HUDEP-2 (cell line): ENCODE results near the gene LONRF3.
A peak's percentile ranks its signal among the peaks of the same experiment; 100 is the strongest.

Source experiments
- DNase-seq, 76 experiments: peaks; one replicate each; lab custom pipeline; 2025; ENCODE audit not compliant: unreplicated experiment in 76 of 76; lab: John Stamatoyannopoulos, UW

LONRF3 gene

DNA sequence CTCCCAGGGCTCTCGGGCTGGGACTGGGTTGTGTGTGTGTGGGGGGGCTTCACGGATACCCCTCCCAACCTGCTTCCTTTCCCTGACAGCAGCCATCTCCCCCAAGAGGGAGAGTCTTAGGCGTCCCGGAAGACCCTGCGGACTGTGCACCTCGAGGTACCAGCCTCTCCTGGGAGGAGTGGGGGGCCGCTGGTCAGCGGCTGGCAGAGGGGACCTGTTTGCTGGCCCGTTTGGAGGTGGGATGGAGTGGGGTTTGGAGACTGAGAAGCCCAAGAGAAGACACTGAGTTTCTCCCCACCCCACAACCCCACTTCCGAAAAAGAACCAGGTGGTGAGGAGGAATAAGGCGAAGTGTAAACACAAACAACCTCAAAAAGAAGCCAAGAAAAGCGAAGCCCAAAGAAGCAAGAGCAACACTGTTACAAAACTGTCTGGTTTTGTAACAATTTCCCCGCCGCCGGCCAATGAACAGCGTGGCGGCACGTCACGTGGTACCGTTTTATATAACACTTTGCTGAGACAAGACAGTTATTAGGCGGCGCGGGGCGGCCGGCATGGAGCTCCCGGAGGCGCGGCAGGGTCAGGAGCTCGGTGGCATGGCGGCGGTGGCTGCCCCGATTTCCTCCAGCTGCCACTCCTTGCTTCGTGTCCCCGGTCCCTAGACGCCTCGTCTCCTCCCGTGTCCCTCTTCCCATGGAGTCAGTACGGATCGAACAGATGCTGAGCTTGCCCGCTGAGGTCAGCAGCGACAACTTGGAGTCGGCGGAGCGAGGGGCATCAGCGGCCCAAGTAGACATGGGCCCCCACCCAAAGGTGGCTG, at the start of gene LONRF3:
TSS of gene LONRF3 (plus strand) at position 531 of the 820 bp plus-strand sequence. CDS start at position 694, 163 bp downstream.
- peak in 63 of 76 experiments; percentile 0 to 52 (median 29) for DNase-seq

DNA sequence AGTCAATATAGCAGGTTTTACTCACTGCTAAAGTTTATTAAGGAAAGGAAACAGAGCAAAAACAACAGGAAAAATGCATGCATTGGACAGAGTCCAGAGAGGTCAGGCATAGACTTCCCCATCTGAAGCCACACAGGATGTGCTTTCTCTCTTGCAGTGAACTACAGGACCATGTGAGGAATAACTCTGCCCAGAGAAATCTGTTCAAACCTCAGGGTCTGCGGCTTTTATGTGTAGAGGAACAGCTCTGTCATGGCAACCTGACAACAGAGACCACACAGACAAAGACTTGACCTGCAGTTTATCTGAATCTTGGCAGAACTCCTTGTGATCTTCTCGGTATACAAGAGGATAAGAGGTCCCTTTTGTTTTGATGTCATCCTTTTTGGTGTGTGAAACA, 46.3 kb upstream of the LONRF3 start:
- DNase-seq: no peak

DNA sequence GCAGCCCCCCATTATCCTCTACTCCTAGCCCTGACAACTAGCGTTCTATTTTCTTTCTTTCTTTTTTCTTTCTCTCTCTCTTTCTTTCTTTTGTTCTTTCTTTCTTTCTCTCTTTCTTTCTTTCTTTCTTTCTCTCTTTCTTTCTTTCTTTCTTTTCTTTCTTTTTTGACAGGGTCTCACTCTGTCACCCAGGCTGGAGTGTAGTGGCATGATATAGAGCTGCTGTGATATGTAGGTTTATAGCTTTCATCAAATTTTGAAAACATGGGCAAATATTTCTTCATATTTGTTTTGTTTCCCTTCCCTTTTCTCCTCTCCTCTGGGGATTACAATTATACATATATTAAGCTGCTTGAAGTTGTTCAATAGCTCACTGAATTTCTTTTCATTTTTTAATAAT, 39.1 kb upstream of the LONRF3 start:
- DNase-seq: no peak

DNA sequence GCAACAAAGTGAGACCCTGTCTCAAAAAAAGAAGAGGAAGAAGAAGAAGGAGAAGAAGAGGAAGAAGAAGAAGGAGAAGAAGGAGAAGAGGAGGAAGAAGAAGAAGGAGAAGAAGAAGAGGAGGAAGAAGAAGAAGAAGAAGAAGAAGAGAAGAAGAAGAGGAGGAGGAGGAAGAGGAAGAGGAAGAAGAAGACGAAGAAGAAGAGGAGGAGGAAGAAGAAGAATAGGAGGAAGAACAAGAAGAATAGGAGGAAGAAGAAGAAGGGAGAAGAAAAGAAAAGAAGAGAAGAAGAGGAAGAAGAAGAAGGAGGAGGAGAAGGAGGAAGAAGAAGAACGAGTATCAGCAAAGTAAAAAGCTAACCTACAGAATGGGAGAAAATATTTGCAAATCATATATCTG, 33.3 kb upstream of the LONRF3 start:
- no peak for DNase-seq

DNA sequence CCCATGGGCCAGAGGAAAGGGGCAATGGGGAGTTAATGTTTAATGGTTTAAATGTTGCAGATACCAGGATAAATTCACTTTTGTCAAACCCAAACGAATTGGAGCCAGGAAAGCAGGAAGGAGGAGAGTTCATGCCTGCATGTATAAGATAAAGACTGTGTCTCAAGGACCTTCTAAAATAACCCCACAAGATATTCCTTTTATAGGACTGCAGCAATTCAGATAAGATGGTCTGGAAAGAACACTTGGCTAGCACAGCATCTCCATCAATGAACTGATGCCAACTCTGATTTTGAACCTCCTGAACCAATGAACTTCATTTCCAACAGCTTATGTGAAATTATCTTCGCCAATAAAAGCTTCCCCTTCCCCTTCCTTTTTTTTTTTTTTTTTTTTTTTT, 31.3 kb upstream of the LONRF3 start:
- DNase-seq: peak in 17 of 76 experiments; percentile 0 to 44 (median 10)

DNA sequence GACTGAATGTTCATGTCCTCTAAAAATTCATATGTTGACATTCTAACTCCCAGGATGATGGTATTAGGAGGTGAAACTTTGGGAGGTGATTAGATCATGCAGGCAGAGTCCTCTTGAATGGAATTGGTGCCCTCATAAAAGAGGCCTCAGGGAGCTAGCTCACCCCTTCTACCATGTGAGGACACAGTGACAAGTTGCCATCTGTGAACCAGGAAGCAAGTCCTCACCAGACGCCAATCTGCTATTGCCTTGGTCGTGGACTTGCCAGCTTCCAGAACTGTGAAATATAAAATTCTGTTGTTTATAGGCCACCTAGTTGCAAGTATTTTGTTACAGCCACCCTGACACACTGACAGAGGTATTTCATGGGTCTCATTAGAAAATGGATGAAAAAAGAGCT, 28.5 kb upstream of the LONRF3 start:
- DNase-seq: no peak

DNA sequence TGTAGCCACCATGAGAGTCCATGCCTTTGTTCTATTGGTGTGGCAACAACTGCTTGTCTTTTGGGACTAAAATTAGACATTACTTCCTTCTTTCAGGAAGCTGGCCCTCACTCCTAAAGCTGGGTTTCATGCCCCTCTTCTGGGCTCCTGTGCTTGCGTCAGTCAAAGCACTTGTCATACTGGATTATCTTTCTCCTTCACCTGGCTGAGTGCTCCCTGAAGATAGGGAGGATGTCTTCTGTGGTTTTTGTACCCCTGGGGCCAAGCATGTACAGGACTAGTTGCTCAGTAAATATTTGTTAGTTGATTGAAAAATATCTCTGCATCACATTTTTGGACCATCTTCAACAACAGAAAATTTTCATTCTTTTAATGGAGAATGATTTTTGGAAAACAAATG, 26.1 kb upstream of the LONRF3 start:
- peak in 36 of 76 experiments; percentile 0 to 42 (median 5) for DNase-seq

DNA sequence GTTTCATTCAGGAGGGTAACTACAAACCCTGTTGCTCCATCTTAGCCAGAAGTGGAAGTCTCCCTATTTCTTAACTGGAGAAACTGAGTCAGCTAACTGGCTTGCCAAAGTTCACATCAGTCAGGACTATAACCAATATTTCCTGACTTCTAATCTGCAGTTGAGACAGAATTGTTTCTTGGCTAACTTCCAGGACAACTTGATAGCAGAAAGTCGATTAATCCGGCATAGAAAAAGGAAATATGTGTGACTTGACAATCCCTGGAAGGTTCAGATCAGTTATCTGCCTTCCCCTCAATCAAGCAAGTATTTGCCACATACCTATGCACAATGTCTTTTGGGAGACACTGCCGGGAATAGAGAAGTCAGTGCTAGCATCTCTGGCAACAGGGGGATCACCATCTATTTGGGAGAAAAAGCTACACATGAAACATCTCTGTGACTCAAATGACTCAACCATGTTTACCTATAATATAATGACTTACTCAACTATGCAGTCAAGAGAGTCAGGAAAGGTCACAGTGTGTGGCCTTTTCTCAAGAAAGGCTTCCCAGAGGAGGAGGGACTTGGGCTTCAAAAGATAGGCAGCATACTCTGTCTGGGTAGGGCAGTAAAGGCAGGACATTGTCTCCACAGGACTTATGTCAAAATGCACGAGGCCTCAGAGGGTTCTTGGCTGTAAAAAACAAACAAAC, 12.4 kb upstream of the LONRF3 start:
- DNase-seq: no peak

DNA sequence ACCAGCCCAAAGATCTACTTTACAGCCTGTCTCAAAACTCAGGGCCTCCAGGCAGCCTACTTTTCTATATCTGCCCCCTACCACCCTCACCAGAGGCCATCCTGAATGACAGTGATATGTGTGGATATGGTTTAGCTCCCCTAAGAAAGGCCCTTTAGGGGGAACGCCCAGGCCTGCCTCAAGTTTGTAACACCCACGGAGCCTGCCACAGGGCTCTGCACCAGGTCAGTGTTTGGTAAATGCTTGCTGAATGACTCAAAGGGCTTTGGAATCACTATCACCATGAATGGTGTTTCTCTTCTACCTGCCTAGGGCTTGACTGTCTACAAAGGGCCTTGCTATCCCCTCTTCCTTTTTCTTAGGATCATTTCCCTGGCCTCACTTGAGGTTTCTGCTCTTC, 11.3 kb upstream of the LONRF3 start:
- peak in 9 of 76 experiments; percentile 1 to 40 (median 4) for DNase-seq

DNA sequence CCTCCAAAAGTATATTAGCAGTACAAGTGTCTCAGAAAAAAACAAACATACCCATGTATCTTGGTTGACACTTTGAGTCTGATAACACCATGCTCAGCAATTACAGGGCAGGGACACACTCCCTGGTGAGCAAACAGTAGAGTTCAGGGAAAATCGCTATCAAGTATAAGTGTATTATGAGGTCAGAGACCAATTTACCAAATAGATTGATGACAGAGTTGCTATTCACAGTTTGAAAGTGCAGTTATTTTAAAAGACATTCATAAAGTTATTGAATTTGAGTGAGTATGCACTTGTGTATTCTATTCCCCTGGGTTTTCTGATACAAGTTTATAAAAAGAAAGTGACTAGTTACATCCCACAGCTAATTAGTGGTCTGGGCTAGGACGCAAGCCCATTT, 10.2 kb upstream of the LONRF3 start:
- peak in 3 of 76 experiments; percentile 1 to 3 (median 1) for DNase-seq

DNA sequence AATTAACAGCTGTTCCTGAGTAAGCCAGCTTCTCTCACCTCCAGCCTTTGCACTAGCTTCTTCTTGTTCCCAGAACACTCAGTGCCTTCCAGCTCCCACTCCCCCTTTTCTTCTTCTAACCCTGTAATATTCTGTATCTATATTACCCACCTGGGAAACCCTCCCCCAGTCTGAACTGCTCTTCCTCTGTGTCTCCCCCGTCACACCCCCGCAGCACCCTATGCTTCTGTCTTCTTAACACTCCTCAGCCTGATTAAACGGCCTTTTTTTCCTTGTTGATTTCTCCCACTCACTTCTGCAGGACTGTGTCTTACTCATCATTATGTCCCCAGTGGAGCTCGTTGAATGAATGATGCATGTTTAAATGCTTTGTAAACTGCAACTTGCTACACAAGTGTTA, 9.0 kb upstream of the LONRF3 start:
- no peak for DNase-seq

DNA sequence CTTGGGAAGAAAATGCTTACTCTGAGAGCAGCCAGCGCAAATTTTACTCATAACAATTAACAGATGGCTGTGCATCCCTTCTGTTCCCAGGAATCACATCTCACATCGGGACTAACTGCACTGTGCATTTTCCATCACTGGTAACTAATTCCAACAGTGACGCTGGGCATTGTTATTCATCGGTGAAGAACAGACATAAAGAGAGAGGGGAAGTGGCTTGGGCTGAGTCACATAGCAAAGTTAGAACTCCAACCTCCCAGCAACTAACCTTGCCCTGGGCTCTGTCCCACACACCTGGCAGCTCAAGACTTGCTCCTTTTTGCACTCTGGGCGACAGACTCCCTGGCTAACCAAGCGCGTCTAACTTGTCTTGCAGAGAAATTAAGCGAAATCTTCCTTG, 6.4 kb upstream of the LONRF3 start:
- DNase-seq: no peak

DNA sequence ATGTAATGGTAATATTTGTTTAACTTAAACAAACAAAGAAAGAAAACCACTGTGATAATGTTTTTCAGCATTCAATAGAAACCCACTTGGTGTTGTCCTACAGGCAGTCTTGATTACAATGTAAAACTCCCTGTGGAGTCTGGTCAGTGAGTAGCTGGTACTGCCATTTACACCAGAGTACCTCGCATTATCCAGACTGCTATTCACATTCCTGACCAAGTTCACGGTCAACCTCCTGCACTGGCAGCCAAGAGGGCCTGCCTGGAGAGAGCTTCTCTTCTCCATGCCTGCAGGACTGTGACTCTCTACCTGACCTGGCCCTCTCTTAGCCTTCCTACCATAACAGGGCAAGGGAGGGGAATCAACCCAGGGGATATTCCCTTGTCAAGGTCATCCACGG, 2.9 kb upstream of the LONRF3 start:
- no peak for DNase-seq

DNA sequence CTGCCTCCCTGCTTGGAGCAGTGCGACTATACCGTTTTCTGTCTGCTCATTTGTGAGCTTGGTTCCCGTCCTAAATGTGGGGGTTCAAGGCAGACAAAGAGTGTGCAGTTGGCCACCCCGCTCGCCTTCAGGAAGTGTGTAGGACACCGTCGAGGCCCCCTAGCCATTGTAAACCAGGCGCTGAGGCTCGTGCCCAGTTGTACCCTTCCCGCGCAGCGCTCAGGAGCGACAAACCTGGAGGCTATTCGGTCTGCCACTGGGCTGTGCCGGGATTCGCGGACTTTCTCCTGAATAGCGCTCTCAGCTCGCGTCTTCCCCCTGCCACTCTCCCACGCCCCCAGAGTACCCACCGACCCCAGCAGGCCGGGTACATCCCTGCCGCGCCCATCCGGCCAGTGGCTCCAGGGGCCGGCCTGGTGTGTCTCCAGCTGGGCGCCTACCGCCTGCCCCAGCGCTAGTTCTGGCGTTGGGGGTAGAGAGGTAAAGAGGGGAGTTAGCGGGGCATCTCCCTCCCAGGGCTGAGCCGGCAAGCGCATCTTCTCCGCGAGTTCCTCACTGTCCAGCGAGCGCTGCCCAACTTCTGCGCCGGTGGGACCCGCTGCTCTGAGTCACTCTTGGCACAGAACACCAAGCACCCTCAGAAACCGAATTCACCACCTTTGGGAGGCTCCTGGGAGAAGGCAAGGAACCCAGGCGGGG, 880 bp upstream of the LONRF3 start:
- peak in 1 of 76 experiments; percentile 0 for DNase-seq

DNA sequence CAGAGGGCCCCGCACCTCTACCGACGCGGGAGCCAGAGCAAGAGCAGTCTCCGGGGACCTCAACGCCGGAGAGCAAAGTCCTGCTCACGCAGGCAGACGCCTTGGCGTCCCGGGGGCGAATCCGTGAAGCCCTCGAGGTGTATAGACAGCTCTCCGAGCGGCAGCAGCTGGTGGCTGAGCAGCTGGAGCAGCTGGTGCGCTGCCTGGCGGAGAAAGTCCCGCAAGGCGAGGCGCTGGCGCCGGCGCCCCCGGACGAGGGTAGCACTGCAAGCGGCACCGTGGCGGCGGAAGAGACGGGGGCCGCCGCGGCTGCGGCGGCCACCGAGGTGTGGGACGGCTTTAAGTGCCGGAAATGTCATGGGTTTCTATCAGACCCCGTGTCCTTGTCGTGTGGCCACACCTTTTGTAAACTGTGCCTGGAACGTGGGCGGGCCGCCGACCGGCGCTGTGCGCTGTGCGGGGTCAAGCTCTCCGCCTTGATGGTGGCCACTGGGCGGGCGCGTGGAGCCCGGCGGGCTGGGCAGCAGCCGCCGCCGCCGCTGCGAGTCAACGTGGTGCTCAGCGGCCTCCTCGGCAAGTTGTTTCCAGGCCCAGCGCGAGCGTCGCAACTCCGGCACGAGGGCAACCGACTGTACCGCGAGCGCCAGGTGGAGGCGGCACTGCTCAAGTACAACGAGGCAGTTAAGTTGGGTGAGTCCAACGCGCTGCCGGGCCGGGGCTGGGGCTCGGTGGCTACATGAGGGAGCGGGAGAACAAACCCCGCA, 672 bp downstream of the LONRF3 start:
- peak in 62 of 76 experiments; percentile 0 to 51 (median 22) for DNase-seq

DNA sequence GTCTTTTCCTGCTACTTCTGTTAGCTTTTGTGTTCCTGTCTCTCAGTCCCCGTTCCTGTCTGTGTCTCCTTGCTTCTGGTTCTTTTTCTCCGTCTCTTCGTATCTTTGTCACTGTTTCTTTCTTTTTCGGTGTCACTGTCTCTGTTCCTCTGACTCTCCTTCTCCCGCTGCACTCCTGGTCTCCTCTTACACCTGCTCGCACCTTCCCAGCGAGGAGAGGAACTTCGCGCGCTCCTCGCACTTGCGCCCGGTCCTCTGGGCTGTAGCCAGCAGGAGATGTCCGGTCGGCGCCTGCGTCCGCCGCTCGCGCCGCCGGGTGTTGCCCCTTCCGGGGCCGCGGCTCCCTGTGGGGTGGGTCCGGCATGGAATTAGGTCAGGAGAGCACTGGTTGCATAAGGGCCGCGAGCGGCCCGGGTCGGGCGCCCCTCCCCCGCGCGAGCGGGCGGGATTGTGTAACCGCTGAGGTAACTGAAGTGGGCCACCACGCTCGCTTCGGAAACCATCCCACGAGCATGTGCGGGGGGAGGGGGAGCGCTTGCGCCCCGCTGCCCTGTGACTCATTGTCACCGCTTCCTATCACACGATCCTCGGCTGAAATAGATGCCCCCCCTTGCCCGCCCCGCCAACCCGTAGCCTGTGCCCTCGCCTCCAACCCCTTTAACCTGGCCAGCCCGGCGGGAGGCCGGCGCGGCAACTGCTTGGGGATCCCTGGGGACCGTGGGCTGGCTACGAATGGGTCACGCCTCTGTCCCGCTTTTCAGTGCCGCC, 1.6 kb downstream of the LONRF3 start:
- DNase-seq: peak in 68 of 76 experiments; percentile 1 to 74 (median 31)

DNA sequence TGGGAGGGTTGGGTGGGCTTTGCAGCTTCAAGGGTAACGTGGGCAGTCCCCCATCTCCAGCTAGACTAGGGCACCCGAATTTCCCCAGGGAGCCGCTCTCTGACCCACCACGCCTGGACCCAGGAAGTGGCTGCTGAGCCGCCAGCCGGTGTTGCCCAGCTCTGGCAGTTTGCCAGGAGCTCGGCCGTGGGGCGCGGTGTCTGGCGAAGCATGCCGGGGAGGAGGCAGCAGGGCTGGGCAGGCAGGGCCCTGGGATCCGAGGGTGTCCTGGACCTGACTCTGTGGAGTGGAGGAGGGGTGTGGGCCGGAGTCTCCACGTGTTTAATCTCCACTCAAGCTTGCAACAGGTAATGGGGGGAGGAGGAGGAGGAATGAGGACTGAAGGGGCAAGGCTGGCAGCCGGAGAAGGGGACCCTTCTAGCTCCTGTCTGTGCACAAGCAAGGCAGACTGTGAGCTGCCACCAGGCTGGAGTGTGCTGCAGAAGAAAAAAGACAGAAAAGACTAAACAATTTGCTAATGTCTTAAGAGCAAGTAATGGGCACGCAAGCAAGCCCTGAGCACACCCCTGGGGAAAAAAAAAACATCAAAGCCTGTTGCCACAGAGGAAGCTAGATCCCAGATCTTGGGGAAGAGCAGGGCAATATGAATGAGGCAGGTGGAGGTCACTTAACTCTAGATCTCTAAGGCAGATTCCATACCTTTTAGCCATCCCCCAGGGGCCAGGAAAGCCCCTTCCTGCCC, 2.4 kb downstream of the LONRF3 start:
- peak in 59 of 76 experiments; percentile 0 to 49 (median 27) for DNase-seq

DNA sequence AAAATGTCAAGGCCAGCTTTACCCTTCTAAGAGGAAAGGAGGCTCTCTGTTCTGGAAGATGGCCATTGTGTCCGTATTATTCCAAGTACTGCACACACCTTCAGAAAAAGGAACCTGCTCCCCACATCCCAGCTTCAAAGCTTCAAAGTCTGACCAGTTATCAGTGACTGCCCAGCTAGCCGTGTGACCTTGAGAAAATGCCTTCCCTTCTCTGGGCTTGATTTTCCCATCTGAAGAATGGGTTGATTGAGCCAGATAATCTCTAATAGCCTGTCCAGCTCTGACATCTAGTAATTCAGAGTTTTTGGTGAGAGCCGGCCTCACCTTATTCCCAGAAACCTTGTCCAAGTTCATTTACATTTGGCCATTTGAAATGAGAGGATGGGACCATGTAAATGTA, 3.0 kb downstream of the LONRF3 start:
- no peak for DNase-seq

DNA sequence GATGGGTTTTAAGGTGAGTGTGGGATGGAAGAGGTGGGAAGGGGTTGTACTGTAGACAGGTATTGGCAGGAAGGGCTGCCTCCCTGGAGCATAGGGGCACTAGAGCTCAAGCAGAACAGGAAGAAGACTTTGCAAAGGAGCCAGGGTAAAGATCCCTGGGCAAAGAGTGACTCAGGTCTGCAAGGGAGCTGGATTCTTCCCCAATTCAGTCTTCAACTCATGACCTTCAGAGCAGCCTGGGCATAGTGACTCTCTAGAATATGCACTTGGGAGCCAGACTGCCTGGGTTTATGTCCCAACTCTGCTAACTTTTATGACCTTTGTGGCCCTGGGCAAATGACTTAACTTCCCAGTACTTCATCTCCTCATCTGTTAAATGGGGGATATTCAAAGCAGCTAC, 4.0 kb downstream of the LONRF3 start:
- DNase-seq: no peak
